Stomach (tissue), 4 donors: ENCODE results near the gene OR13J1.

ENCODE experiments used
- CTCF ChIP-seq, 7 experiments: fragments of 450-650 bp in 4 of 7; fragments of 200-600 bp in 3 of 7; sonication (generic) in 3 of 7; IDR thresholded peaks; one replicate each; pipeline ENCODE4 v1.5.1; 2016 to 2019; ENCODE audit warnings: antibody characterized with exemption in 7 of 7, control low read depth in 2 of 7, mild to moderate bottlenecking in 1 of 7
- EP300 ChIP-seq: sonication (generic); formaldehyde crosslinking; IDR thresholded peaks from one replicate; pipeline ENCODE4 v1.6.1; 2017; ENCODE audit warnings: antibody characterized with exemption
- POLR2A ChIP-seq, 4 donors: fragments of 450-650 bp; IDR thresholded peaks; one replicate each; pipeline ENCODE4 v1.6.1; 2016; ENCODE audit warnings: antibody characterized with exemption in 4 of 4, control low read depth in 2 of 4, mild to moderate bottlenecking in 1 of 4, moderate library complexity in 1 of 4
- POLR2AphosphoS5 ChIP-seq, 3 donors: sonication (generic); formaldehyde crosslinking; IDR thresholded peaks; one replicate each; pipeline ENCODE4 v1.6.1; 2016; ENCODE audit warnings: antibody characterized with exemption in 3 of 3

GRCh38 chr9:35872505-35872904, 2.3 kb upstream of the OR13J1 start:
- TF ChIP-seq CTCF (IDR thresholded peaks at IDR 0.05) (no peak), POLR2A (IDR thresholded peaks at IDR 0.05) (no peak), POLR2AphosphoS5 (IDR thresholded peaks at IDR 0.05) (no peak), EP300 (no peak)
